DND-41 (cell line): ENCODE results near the gene PDCD2.

ENCODE experiments used
- ATAC-seq: fragments of 200-7000 bp; cut with Tn5 transposase; 3 replicates; pipeline ENCODE4 v1.9.1; 2021; ENCODE audit warnings: low read depth; ENCODE audit not compliant: insufficient read depth
- DNase-seq: peaks from one replicate; pipeline ENCODE4 v3.0.0-alpha.2; 2020
- H2AFZ ChIP-seq: 2 replicates; pipeline ENCODE4 v1.6.0; 2012; ENCODE audit warnings: low read depth, low read length
- H3K27ac ChIP-seq: 2 replicates; pipeline ENCODE4 v1.5.1; 2012; ENCODE audit warnings: low read length, inconsistent platforms
- H3K27me3 ChIP-seq: fragments of 200-600 bp; sonication (generic); 2 replicates; pipeline ENCODE4 v1.6.0; 2012; ENCODE audit warnings: low read length, mild to moderate bottlenecking, inconsistent platforms; ENCODE audit not compliant: insufficient read depth, poor library complexity
- H3K36me3 ChIP-seq: 2 replicates; pipeline ENCODE4 v1.5.1; 2012; ENCODE audit warnings: low read length, inconsistent platforms; ENCODE audit not compliant: insufficient read depth
- H3K4me1 ChIP-seq: 2 replicates; pipeline ENCODE4 v1.5.1; 2012; ENCODE audit warnings: mild to moderate bottlenecking, low read length; ENCODE audit not compliant: insufficient read depth
- H3K4me2 ChIP-seq: 2 replicates; pipeline ENCODE4 v1.6.0; 2012; ENCODE audit warnings: mild to moderate bottlenecking, moderate library complexity, low read length, inconsistent platforms; ENCODE audit not compliant: insufficient read depth
- H3K4me3 ChIP-seq, 2 experiments: fragments of 200-600 bp in 1 of 2; shearing (Covaris generic) in 1 of 2; 2 replicates each; pipeline ENCODE4 v1.5.1; 2012 to 2016; ENCODE audit warnings: inconsistent platforms in 2 of 2, low read length in 2 of 2, mild to moderate bottlenecking in 2 of 2, low read depth in 1 of 2, moderate library complexity in 1 of 2
- H3K79me2 ChIP-seq: 2 replicates; pipeline ENCODE4 v1.6.0; 2012; ENCODE audit warnings: low read length, inconsistent platforms; ENCODE audit not compliant: insufficient read depth
- H3K9ac ChIP-seq: 2 replicates; pipeline ENCODE4 v1.6.0; 2012; ENCODE audit warnings: low read depth, mild to moderate bottlenecking, inconsistent platforms, low read length, moderate library complexity
- H3K9me3 ChIP-seq: 2 replicates; pipeline ENCODE4 v1.5.1; 2012; ENCODE audit warnings: low read length, moderate library complexity, mild to moderate bottlenecking, inconsistent platforms; ENCODE audit not compliant: insufficient read depth, severe bottlenecking
- H4K20me1 ChIP-seq: 2 replicates; pipeline ENCODE4 v1.6.0; 2012; ENCODE audit warnings: low read length; ENCODE audit not compliant: insufficient read depth
- CTCF ChIP-seq: IDR thresholded peaks from 2 replicates; pipeline ENCODE4 v1.5.1; 2012; ENCODE audit warnings: borderline replicate concordance, low read length, moderate library complexity, mild to moderate bottlenecking; ENCODE audit not compliant: poor library complexity, severe bottlenecking; ENCODE audit errors: extremely low read depth
- EZH2 ChIP-seq: IDR thresholded peaks from 3 replicates; pipeline ENCODE4 v1.6.1; 2012; ENCODE audit warnings: borderline replicate concordance, low read depth, mild to moderate bottlenecking, moderate library complexity, low read length, inconsistent platforms; ENCODE audit not compliant: severe bottlenecking

Gene PDCD2

GRCh38 chr6:170554796-170555137, 29.7 kb downstream of the PDCD2 start:
- peaks cover 45% of the 10 kb centered on the region for H3K36me3 ChIP-seq

GRCh38 chr6:170554013-170554795, 30.2 kb downstream of the PDCD2 start, which contains the start of gene TBP:
TSS of gene TBP (plus strand) at chr6:170554369. CDS start at chr6:170557030, 2,661 bp downstream.
- H3K36me3 ChIP-seq: peaks cover 45% of the 10 kb centered on the region
- peak within 1 kb of the TSS; percentile 94 for H3K27ac ChIP-seq
- no peaks in the 10 kb centered on the region for H3K9me3 ChIP-seq
- peaks cover 48% of the 10 kb centered on the region for H4K20me1 ChIP-seq
- H3K27me3 ChIP-seq: no peaks in the 10 kb centered on the region
- H2AFZ ChIP-seq: peak within 1 kb of the TSS; percentile 82
- DNase-seq (peak; percentile 97), ATAC-seq (peak; percentile 92)
- H3K4me3 ChIP-seq: peak within 1 kb of the TSS; percentile 90 to 91
- TF ChIP-seq EZH2 (no peak), CTCF (no peak)
- H3K4me1 ChIP-seq: peaks cover 56% of the 10 kb centered on the region
- peak within 1 kb of the TSS; percentile 87 for H3K4me2 ChIP-seq
- H3K79me2 ChIP-seq: peaks cover 94% of the 10 kb centered on the region
- H3K9ac ChIP-seq: peak within 1 kb of the TSS; percentile 78

More at GRCh38 chr6:170554796-170555137, 29.7 kb downstream of the PDCD2 start:
- peak overlapping the region; percentile 71 for H2AFZ ChIP-seq
- H3K27ac ChIP-seq: peak overlapping the region; percentile 77
- peak overlapping the region; percentile 90 to 91 for H3K4me3 ChIP-seq
- peaks cover 94% of the 10 kb centered on the region for H3K79me2 ChIP-seq
- peaks cover 53% of the 10 kb centered on the region for H3K4me1 ChIP-seq
- H3K9ac ChIP-seq: peak overlapping the region; percentile 78
- peaks cover 42% of the 10 kb centered on the region for H4K20me1 ChIP-seq
- H3K27me3 ChIP-seq: no peaks in the 10 kb centered on the region
- peak overlapping the region; percentile 76 for H3K4me2 ChIP-seq
- TF ChIP-seq CTCF (no peak), EZH2 (no peak)
- no peak for DNase-seq
- no peak for ATAC-seq
- H3K9me3 ChIP-seq: no peaks in the 10 kb centered on the region

GRCh38 chr6:170553534-170554012, 30.9 kb downstream of the PDCD2 start:
- no peaks in the 10 kb centered on the region for H3K27me3 ChIP-seq
- peak; percentile 60 for ATAC-seq
- H4K20me1 ChIP-seq: peaks cover 52% of the 10 kb centered on the region
- H3K9ac ChIP-seq: peak overlapping the region; percentile 78
- peak overlapping the region; percentile 82 for H2AFZ ChIP-seq
- H3K4me3 ChIP-seq: peak overlapping the region; percentile 90 to 91
- H3K36me3 ChIP-seq: peaks cover 46% of the 10 kb centered on the region
- peaks cover 94% of the 10 kb centered on the region for H3K79me2 ChIP-seq
- no peak for DNase-seq
- H3K4me2 ChIP-seq: peak overlapping the region; percentile 87
- H3K4me1 ChIP-seq: peaks cover 56% of the 10 kb centered on the region
- peak overlapping the region; percentile 94 for H3K27ac ChIP-seq
- TF ChIP-seq EZH2 (no peak), CTCF (no peak)
- H3K9me3 ChIP-seq: no peaks in the 10 kb centered on the region
